ENCODE measurements around the gene UTP25.

Gene UTP25

GRCh38 chr1:209840611-209841010 is 12.8 kb downstream of the UTP25 start:
- DNase-seq: no peak

GRCh38 chr1:209844695-209845407 is 17.1 kb downstream of the UTP25 start:
- no peak for DNase-seq

- DNase-seq: no peak
Observed at GRCh38 chr1:209845408-209845725, 17.6 kb downstream of the UTP25 start.

- no peak for DNase-seq
Observed at GRCh38 chr1:209849388-209849787, 21.6 kb downstream of the UTP25 start.

- DNase-seq: peak; percentile 76
Observed at GRCh38 chr1:209850342-209850979, 22.7 kb downstream of the UTP25 start.

GRCh38 chr1:209853676-209854075 is 25.9 kb downstream of the UTP25 start:
- DNase-seq: no peak

GRCh38 chr1:209854196-209854595 is 26.4 kb downstream of the UTP25 start:
- no peak for DNase-seq

- DNase-seq: no peak
Observed at GRCh38 chr1:209855006-209855405, 27.2 kb downstream of the UTP25 start.

- DNase-seq: no peak
Observed at GRCh38 chr1:209855623-209856022, 27.9 kb downstream of the UTP25 start.

GRCh38 chr1:209858561-209859103 is 30.9 kb downstream of the UTP25 start:
- DNase-seq: no peak

- DNase-seq: peak; percentile 95
Observed at GRCh38 chr1:209860293-209860881, 32.6 kb downstream of the UTP25 start.

GRCh38 chr1:209861242-209861641 is 33.5 kb downstream of the UTP25 start:
- no peak for DNase-seq

GRCh38 chr1:209862391-209863356 is 34.9 kb downstream of the UTP25 start:
- DNase-seq: no peak

GRCh38 chr1:209863766-209864485 is 36.2 kb downstream of the UTP25 start:
- no peak for DNase-seq

GRCh38 chr1:209866201-209866600 is 38.4 kb downstream of the UTP25 start:
- DNase-seq: no peak

- no peak for DNase-seq
Observed at GRCh38 chr1:209869291-209870149, 41.7 kb downstream of the UTP25 start.

- DNase-seq: no peak
Observed at GRCh38 chr1:209870151-209870831, 42.5 kb downstream of the UTP25 start.

- no peak for DNase-seq
Observed at GRCh38 chr1:209871006-209871405, 43.2 kb downstream of the UTP25 start.

GRCh38 chr1:209871430-209871829 is 43.7 kb downstream of the UTP25 start:
- DNase-seq: no peak

GRCh38 chr1:209873067-209873799 is 45.5 kb downstream of the UTP25 start:
- DNase-seq: no peak
